ENCODE measurements around the gene GRID1.

GRID1 gene

DNA sequence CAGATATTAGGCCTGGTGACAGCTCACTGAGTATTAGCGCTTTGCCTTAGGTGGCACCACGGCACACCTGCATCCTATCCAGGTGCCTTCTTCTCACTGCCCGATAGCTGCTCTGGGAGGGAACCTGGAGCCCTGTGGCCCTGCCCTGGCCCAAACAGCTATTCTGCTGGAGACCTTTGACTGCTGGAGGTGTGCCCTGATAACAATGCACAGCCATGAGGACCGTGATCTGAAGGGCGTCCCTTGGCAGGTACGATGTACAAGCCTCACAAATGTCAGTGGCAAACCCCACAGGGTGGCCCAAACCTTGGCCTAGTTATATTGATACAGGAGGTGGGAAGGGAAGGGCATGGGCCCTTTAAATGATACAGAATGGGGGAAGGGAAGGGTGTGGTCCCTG, 259.5 kb downstream of the GRID1 start:
- TF ChIP-seq, protein P1, sequence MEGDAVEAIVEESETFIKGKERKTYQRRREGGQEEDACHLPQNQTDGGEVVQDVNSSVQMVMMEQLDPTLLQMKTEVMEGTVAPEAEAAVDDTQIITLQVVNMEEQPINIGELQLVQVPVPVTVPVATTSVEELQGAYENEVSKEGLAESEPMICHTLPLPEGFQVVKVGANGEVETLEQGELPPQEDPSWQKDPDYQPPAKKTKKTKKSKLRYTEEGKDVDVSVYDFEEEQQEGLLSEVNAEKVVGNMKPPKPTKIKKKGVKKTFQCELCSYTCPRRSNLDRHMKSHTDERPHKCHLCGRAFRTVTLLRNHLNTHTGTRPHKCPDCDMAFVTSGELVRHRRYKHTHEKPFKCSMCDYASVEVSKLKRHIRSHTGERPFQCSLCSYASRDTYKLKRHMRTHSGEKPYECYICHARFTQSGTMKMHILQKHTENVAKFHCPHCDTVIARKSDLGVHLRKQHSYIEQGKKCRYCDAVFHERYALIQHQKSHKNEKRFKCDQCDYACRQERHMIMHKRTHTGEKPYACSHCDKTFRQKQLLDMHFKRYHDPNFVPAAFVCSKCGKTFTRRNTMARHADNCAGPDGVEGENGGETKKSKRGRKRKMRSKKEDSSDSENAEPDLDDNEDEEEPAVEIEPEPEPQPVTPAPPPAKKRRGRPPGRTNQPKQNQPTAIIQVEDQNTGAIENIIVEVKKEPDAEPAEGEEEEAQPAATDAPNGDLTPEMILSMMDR (IDR thresholded peaks at IDR 0.05; ENCODE audit: unreplicated experiment in 3 of 3), result no peak
- H3K27ac Mint-ChIP-seq, result no peak overlapping the region
- H3K36me3 Mint-ChIP-seq (ENCODE audit: low read depth), result no peaks in the 10 kb centered on the region
- peaks cover 4% of the 10 kb centered on the region for H3K27me3 Mint-ChIP-seq (ENCODE audit: low read depth)
- peaks cover 5% of the 10 kb centered on the region for H3K4me1 Mint-ChIP-seq
- no peaks in the 10 kb centered on the region for H3K9me3 Mint-ChIP-seq
- H3K4me3 Mint-ChIP-seq, result no peak overlapping the region

DNA sequence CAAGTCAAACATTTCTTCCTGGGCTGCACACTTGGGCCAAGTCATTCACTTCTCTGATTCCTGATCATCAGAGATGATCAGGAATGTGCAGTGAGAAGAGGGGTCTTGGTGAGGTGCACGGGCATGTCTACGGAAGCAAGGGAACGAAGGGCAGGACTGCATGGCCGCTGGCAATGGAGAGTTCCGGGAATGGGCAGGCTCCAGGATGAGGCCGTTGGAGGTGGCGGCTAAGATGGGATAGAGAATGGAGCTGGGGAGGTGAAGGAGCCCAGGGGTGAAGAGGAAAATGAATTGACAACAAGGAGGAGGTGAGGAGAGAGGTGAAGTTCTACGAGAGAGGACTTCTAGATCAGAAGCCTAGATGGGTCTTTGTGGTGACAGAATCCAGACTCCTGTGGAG, 260.0 kb downstream of the GRID1 start:
- Mint-ChIP-seq H3K4me1 (peaks cover 5% of the 10 kb centered on the region), H3K36me3 (ENCODE audit: low read depth) (no peaks in the 10 kb centered on the region), H3K4me3 (no peak overlapping the region), H3K9me3 (no peaks in the 10 kb centered on the region), H3K27ac (no peak overlapping the region), H3K27me3 (ENCODE audit: low read depth) (peaks cover 4% of the 10 kb centered on the region)
- TF ChIP-seq, protein P1 (IDR thresholded peaks at IDR 0.05; ENCODE audit: unreplicated experiment in 3 of 3), result no peak

DNA sequence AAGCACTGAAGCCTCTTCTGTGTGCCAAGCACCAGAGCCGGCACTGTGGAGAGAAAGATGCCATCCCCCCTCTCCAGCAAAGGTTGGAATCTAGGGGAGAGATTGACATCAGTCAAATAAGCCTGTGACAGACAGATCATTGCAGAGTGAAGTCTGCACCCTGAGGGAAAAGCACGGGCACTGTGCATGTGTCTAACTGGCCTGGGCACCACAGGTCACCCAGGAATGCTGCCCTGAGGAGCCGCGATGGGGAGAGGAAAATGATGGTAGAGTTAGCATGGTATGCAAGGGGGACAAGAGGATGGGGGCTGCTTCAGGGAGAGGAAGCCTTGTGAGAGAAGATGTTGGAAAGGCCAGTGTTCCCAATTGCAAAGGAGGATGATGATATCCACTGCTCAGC, 261.0 kb downstream of the GRID1 start:
- no peaks in the 10 kb centered on the region for H3K9me3 Mint-ChIP-seq
- H3K4me1 Mint-ChIP-seq, result peaks cover 5% of the 10 kb centered on the region
- TF ChIP-seq, protein P1 (IDR thresholded peaks at IDR 0.05; ENCODE audit: unreplicated experiment in 3 of 3), result no peak
- no peak overlapping the region for H3K4me3 Mint-ChIP-seq
- no peaks in the 10 kb centered on the region for H3K36me3 Mint-ChIP-seq (ENCODE audit: low read depth)
- peaks cover 4% of the 10 kb centered on the region for H3K27me3 Mint-ChIP-seq (ENCODE audit: low read depth)
- no peak overlapping the region for H3K27ac Mint-ChIP-seq

DNA sequence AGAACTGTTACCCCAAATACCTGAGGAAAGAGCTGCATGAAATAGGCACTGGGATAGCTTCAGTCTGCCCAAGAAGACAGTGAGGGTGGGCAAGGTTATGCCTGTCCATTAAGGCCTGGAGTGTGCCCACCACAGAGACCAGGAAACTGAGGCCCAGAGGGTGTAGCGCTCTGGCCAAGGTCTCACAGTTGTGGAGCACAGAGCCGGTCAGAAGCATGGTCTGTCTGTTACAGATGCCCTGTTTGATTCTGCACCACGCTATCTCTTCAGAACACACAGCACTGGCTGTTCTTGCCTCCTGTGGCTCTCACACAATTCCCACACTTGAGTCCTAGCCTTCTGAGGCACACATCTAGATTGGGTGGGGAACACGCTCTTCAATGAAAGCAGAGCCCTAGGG, 261.4 kb downstream of the GRID1 start:
- Mint-ChIP-seq H3K27ac (no peak overlapping the region), H3K4me1 (peaks cover 7% of the 10 kb centered on the region), H3K4me3 (no peak overlapping the region), H3K36me3 (ENCODE audit: low read depth) (no peaks in the 10 kb centered on the region), H3K27me3 (ENCODE audit: low read depth) (peaks cover 4% of the 10 kb centered on the region), H3K9me3 (no peaks in the 10 kb centered on the region)
- TF ChIP-seq, protein P1 (IDR thresholded peaks at IDR 0.05; ENCODE audit: unreplicated experiment in 3 of 3), result no peak

DNA sequence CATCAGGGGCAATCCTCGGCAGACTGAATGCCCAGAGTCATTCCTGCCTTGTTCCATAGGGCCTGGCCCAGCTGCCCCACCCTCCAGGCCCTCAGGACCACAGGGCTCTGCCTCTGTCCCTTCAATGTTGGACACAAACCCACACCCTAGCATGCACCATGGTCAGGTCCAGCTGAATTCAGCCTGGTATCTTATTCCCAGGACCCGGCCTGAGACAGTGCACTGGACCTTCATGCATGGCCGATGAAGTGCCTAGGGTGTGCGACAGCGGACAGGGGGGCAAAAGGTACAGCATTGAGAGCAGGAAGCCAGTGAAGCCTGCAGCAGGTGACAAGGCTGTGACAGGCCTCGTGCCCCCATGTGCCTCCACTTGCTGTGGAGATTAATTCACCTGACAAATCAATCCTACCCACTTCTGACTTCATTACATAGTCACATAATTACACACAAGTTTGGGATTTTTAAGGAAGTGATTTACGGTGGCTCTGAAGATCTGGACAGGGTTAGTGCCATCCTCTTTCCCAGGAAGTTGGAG, 261.9 kb downstream of the GRID1 start:
- Mint-ChIP-seq H3K4me1 (peaks cover 12% of the 10 kb centered on the region), H3K36me3 (ENCODE audit: low read depth) (no peaks in the 10 kb centered on the region), H3K4me3 (no peak overlapping the region), H3K27ac (no peak overlapping the region), H3K9me3 (no peaks in the 10 kb centered on the region), H3K27me3 (ENCODE audit: low read depth) (peaks cover 4% of the 10 kb centered on the region)
- TF ChIP-seq, protein P1 (IDR thresholded peaks at IDR 0.05; ENCODE audit: unreplicated experiment in 3 of 3), result no peak

DNA sequence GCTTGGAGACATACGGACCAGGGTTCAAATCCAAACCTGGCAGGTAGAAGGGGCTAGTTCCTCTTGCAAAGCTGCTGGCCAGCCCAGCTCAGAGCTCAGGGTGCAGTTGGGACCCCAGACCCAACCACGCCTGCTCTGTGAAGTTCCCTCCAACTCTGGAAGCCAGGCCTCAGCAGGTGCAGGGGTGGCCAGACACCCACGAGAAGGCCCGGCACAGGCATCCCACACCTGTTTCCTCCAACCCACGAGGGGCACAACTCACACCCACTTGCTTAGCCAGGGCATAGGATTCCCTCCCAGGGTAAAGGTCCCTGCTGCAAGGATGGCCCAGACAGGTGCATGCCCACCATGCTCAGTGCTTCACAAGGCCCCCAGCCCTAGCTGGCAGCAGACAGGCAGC, 262.4 kb downstream of the GRID1 start:
- Mint-ChIP-seq H3K4me3 (no peak overlapping the region), H3K9me3 (no peaks in the 10 kb centered on the region), H3K4me1 (peaks cover 14% of the 10 kb centered on the region), H3K36me3 (ENCODE audit: low read depth) (no peaks in the 10 kb centered on the region), H3K27me3 (ENCODE audit: low read depth) (peaks cover 4% of the 10 kb centered on the region), H3K27ac (no peak overlapping the region)
- TF ChIP-seq, protein P1 (IDR thresholded peaks at IDR 0.05; ENCODE audit: unreplicated experiment in 3 of 3), result no peak

All from nephron (organoid).